NT2/D1 (cell line): ENCODE results near the gene DDX1.

Source experiments
- SUZ12 ChIP-seq: IDR thresholded peaks from 2 replicates; pipeline ENCODE4 v1.6.1; 2011; ENCODE audit not compliant: insufficient read length, insufficient read depth; ENCODE audit errors: extremely low read depth
- YY1 ChIP-seq: IDR thresholded peaks from 2 replicates; pipeline ENCODE4 v1.6.1; 2011; ENCODE audit not compliant: insufficient read length, insufficient read depth
- ZNF274 ChIP-seq: IDR thresholded peaks from 2 replicates; pipeline ENCODE4 v1.6.1; 2011; ENCODE audit warnings: mild to moderate bottlenecking, low read depth, low read length

DNA sequence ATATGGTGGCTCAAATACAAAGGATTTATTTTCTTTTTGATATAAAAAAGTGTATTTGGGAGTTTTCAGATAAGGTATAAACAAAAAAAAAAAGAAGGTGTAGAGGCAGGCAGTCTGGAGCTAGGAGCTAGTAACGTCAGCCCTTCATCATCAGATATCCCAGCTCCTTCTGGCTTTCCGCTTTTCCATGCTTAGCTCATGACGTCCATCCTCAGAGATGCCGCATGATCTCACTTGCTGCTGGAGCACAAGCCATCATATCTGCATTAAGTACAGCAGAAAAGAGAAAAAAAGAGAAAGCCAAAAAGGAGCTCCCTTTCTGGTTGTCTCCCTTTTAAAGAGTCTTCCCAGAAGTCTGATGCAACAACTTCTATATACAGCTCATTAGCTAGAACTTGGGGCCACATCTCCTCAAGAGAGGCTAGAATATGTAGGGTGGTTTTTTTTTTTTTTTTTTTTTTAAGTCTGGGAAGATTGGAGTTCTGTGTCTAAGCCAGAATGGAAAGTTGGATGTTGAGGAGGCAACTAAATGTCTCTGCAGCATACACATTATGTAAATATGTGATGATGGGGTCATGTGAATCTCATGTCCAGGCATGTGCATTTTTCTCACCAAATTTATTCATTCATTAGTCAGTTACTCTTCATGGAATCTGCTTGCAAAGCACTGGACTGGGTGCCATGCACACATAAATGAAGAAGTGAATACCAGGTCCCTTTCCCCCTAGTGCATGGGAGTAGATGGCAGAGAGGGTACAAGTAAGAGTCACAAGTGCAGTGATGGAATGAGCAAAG lies 52.3 kb downstream of the DDX1 start:
- no peak for TF ChIP-seq SUZ12
- TF ChIP-seq ZNF274, result no peak
- no peak for TF ChIP-seq YY1
